Activated CD8-positive, alpha-beta T cell treated with anti-CD3 and anti-CD28 coated beads, Interleukin-2, amount 10 ng/mL, durations not matched to agents 7 days and 5 days (primary cell): ENCODE measurements around the gene SYNM. TPM values are rescaled to one million over a fixed set of nuclear protein-coding genes. Genes with fewer than 3 reads are reported as not detected.
"Not testable (repeated sequence)": the region's sequence is repeated elsewhere in the genome, so short reads cannot be mapped to it uniquely, and the experiment has no call there.

ENCODE experiments used
- ATAC-seq: fragments of 150-1000 bp; cut with Tn5 transposase; one replicate; pipeline ENCODE4 v1.10.0; 2021; ENCODE audit warnings: moderate library complexity
- CTCF ChIA-PET: fragments of 350-600 bp; sonication (Branson Sonifier 250); formaldehyde crosslinking; loops from one replicate; lab custom pipeline; 2021; ENCODE audit warnings: antibody characterized with exemption; lab: Charles Lee
- POLR2A ChIA-PET: fragments of 350-600 bp; sonication (Branson Sonifier 250); formaldehyde crosslinking; loops from one replicate; lab custom pipeline; 2021; ENCODE audit warnings: antibody characterized with exemption; lab: Charles Lee
- DNase-seq: peaks from one replicate; pipeline ENCODE4 v3.0.0-alpha.2; 2020
- H3K27ac Mint-ChIP-seq: one replicate; pipeline ENCODE4 v1.8.0; 2021; ENCODE audit warnings: mild to moderate bottlenecking, mixed read lengths
- H3K27me3 Mint-ChIP-seq: one replicate; pipeline ENCODE4 v1.8.0; 2021; ENCODE audit warnings: low read depth, mixed read lengths
- H3K36me3 Mint-ChIP-seq: one replicate; pipeline ENCODE4 v1.8.0; 2021; ENCODE audit warnings: low read depth, mixed read lengths
- H3K4me1 Mint-ChIP-seq: one replicate; pipeline ENCODE4 v1.8.0; 2021; ENCODE audit warnings: low read depth, mixed read lengths
- H3K4me3 Mint-ChIP-seq: one replicate; pipeline ENCODE4 v1.8.0; 2021; ENCODE audit warnings: mild to moderate bottlenecking, mixed read lengths
- H3K9me3 Mint-ChIP-seq: one replicate; pipeline ENCODE4 v1.8.0; 2022; ENCODE audit warnings: mixed read lengths; ENCODE audit not compliant: insufficient read depth
- total RNA-seq, 2 experiments: library from RNA; stranded (reverse); gene quantifications; one replicate each; pipeline ENCODE4 v1.2.3, GENCODE V29; 2021

Gene SYNM
- total RNA-seq, 2 experiments from 2014 or later: 0.18 to 0.29 TPM

- Mint-ChIP-seq H3K4me3 (no peak overlapping the region), H3K36me3 (no peaks in the 10 kb centered on the region), H3K4me1 (peaks cover 29% of the 10 kb centered on the region), H3K27ac (no peak overlapping the region), H3K9me3 (no peaks in the 10 kb centered on the region), H3K27me3 (peaks cover 20% of the 10 kb centered on the region)
- ATAC-seq: no peak
- DNase-seq: no peak
- CTCF ChIA-PET: interaction anchor here (1.3 to 3.2 kb wide), 3 partner anchors 10 to 35 kb away, joined by 3 to 13 read pairs (median 5); no protein-coding TSS in a partner anchor
- POLR2A ChIA-PET: no interaction called here
These were observed 5.9 kb downstream of the SYNM start for GRCh38 chr15:99110581-99111320.

- CTCF ChIA-PET: interaction anchor here (3.2 kb wide), 1 partner anchor 35 kb away, joined by 13 read pairs; no protein-coding TSS in a partner anchor
- POLR2A ChIA-PET, DNase-seq, H3K36me3 Mint-ChIP-seq, H3K9me3 Mint-ChIP-seq, H3K27ac Mint-ChIP-seq, ATAC-seq, H3K4me3 Mint-ChIP-seq: not testable (repeated sequence)
- H3K4me1 Mint-ChIP-seq: peaks cover 23% of the 10 kb centered on the region
- peaks cover 14% of the 10 kb centered on the region for H3K27me3 Mint-ChIP-seq
These were observed 6.8 kb downstream of the SYNM start for GRCh38 chr15:99111641-99112040.

GRCh38 chr15:99113547-99114271 lies 8.8 kb downstream of the SYNM start:
- no peak for ATAC-seq
- CTCF ChIA-PET: no interaction called here
- peaks cover 10% of the 10 kb centered on the region for H3K4me1 Mint-ChIP-seq
- no peaks in the 10 kb centered on the region for H3K9me3 Mint-ChIP-seq
- DNase-seq: no peak
- H3K4me3 Mint-ChIP-seq: no peak overlapping the region
- H3K27me3 Mint-ChIP-seq: peaks cover 4% of the 10 kb centered on the region
- H3K36me3 Mint-ChIP-seq: no peaks in the 10 kb centered on the region
- no peak overlapping the region for H3K27ac Mint-ChIP-seq
- POLR2A ChIA-PET: no interaction called here

GRCh38 chr15:99114511-99115299 lies 9.8 kb downstream of the SYNM start:
- H3K27me3 Mint-ChIP-seq: no peaks in the 10 kb centered on the region
- no peak overlapping the region for H3K4me3 Mint-ChIP-seq
- DNase-seq (no peak), ATAC-seq (no peak)
- no peaks in the 10 kb centered on the region for H3K9me3 Mint-ChIP-seq
- no peaks in the 10 kb centered on the region for H3K36me3 Mint-ChIP-seq
- ChIA-PET CTCF (no interaction called here), POLR2A (no interaction called here)
- peaks cover 10% of the 10 kb centered on the region for H3K4me1 Mint-ChIP-seq
- no peak overlapping the region for H3K27ac Mint-ChIP-seq

- no peaks in the 10 kb centered on the region for H3K27me3 Mint-ChIP-seq
- no peaks in the 10 kb centered on the region for H3K9me3 Mint-ChIP-seq
- H3K4me3 Mint-ChIP-seq: no peak overlapping the region
- H3K4me1 Mint-ChIP-seq: peaks cover 5% of the 10 kb centered on the region
- H3K27ac Mint-ChIP-seq: no peak overlapping the region
- DNase-seq (no peak), ATAC-seq (no peak)
- POLR2A ChIA-PET: no interaction called here
- no peaks in the 10 kb centered on the region for H3K36me3 Mint-ChIP-seq
- CTCF ChIA-PET: no interaction called here
These were observed 10.7 kb downstream of the SYNM start for GRCh38 chr15:99115300-99116215.

GRCh38 chr15:99117111-99117510 lies 12.2 kb downstream of the SYNM start:
- no peaks in the 10 kb centered on the region for H3K9me3 Mint-ChIP-seq
- no peaks in the 10 kb centered on the region for H3K36me3 Mint-ChIP-seq
- no peaks in the 10 kb centered on the region for H3K27me3 Mint-ChIP-seq
- DNase-seq: no peak
- no peak overlapping the region for H3K4me3 Mint-ChIP-seq
- ATAC-seq: no peak
- ChIA-PET CTCF (no interaction called here), POLR2A (no interaction called here)
- H3K27ac Mint-ChIP-seq: no peak overlapping the region
- no peaks in the 10 kb centered on the region for H3K4me1 Mint-ChIP-seq

- Mint-ChIP-seq H3K27ac (no peak overlapping the region), H3K36me3 (no peaks in the 10 kb centered on the region), H3K27me3 (no peaks in the 10 kb centered on the region), H3K4me1 (no peaks in the 10 kb centered on the region), H3K9me3 (no peaks in the 10 kb centered on the region), H3K4me3 (no peak overlapping the region)
- no peak for DNase-seq
- POLR2A ChIA-PET: no interaction called here
- no peak for ATAC-seq
- CTCF ChIA-PET: no interaction called here
These were observed 12.8 kb downstream of the SYNM start for GRCh38 chr15:99117563-99118257.

GRCh38 chr15:99118258-99118632 lies 13.4 kb downstream of the SYNM start:
- H3K27ac Mint-ChIP-seq: no peak overlapping the region
- POLR2A ChIA-PET: no interaction called here
- no peak overlapping the region for H3K4me3 Mint-ChIP-seq
- no peaks in the 10 kb centered on the region for H3K9me3 Mint-ChIP-seq
- H3K27me3 Mint-ChIP-seq: no peaks in the 10 kb centered on the region
- no peak for ATAC-seq
- H3K4me1 Mint-ChIP-seq: no peaks in the 10 kb centered on the region
- DNase-seq: no peak
- H3K36me3 Mint-ChIP-seq: no peaks in the 10 kb centered on the region
- CTCF ChIA-PET: no interaction called here

- ChIA-PET POLR2A (no interaction called here), CTCF (no interaction called here)
- no peaks in the 10 kb centered on the region for H3K9me3 Mint-ChIP-seq
- no peaks in the 10 kb centered on the region for H3K36me3 Mint-ChIP-seq
- no peaks in the 10 kb centered on the region for H3K4me1 Mint-ChIP-seq
- no peak for ATAC-seq
- no peak overlapping the region for H3K4me3 Mint-ChIP-seq
- H3K27ac Mint-ChIP-seq: no peak overlapping the region
- DNase-seq: no peak
- H3K27me3 Mint-ChIP-seq: no peaks in the 10 kb centered on the region
These were observed 14.1 kb downstream of the SYNM start for GRCh38 chr15:99118801-99119546.

GRCh38 chr15:99120050-99120777 lies 15.3 kb downstream of the SYNM start:
- Mint-ChIP-seq H3K4me1 (no peaks in the 10 kb centered on the region), H3K4me3 (no peak overlapping the region), H3K36me3 (no peaks in the 10 kb centered on the region), H3K9me3 (no peaks in the 10 kb centered on the region), H3K27me3 (no peaks in the 10 kb centered on the region), H3K27ac (no peak overlapping the region)
- DNase-seq: no peak
- CTCF ChIA-PET: interaction anchor here (1.0 kb wide), 1 partner anchor 19 kb away, joined by 4 read pairs; no protein-coding TSS in a partner anchor
- ATAC-seq: no peak
- POLR2A ChIA-PET: no interaction called here
